ENCODE data around the gene MEI4.

Gene MEI4

DNA sequence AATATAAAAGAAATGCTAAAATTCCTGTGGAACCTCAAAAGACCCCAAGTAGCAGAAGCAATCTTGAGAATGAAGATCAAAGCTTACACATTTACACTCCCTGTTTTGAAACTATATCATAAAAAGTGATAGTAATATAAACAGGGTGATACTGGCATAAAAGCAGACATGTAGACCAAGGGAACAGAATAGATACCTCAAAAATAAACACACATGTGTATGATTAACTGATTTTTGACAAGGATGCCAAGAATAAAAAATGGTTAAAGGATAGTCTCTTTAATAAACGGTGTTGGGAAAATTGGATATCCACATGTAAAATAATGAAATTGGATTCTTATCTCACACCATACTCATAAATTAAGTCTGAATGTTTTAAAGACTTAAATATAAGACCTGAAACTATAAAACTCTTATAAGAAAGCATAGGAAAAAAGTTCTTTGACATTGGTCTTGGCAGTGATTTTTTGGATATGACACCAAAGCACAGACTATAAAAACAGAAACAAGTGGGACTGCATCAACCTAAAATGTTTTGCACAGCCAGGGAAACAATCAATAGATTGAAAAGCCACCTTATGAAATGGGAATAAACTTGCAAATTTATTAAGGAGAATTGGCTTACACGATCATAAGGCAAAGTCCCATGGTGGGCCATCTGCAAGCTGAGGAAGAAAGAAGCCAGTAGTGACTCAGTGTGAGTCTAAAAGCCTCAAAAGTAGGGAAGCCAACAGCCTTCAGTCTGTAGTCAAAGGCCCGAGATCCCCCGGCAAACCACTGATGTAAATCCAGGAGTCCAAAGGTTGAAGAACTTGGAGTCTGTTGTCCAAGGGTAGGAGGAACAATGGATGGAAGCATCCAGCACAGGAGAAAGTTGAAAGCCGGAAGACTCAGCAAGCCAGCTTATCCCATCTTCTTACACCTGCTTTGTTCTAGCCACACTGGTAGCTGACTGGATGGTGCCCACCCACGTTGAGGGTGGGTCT is 144.3 kb downstream of the MEI4 start:
- in situ Hi-C loops (cut with MboI; ENCODE audit: low sequenced_read_pairs, unreplicated experiment): no loop called here
- TF ChIP-seq, protein P1, sequence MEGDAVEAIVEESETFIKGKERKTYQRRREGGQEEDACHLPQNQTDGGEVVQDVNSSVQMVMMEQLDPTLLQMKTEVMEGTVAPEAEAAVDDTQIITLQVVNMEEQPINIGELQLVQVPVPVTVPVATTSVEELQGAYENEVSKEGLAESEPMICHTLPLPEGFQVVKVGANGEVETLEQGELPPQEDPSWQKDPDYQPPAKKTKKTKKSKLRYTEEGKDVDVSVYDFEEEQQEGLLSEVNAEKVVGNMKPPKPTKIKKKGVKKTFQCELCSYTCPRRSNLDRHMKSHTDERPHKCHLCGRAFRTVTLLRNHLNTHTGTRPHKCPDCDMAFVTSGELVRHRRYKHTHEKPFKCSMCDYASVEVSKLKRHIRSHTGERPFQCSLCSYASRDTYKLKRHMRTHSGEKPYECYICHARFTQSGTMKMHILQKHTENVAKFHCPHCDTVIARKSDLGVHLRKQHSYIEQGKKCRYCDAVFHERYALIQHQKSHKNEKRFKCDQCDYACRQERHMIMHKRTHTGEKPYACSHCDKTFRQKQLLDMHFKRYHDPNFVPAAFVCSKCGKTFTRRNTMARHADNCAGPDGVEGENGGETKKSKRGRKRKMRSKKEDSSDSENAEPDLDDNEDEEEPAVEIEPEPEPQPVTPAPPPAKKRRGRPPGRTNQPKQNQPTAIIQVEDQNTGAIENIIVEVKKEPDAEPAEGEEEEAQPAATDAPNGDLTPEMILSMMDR (IDR thresholded peaks at IDR 0.05; ENCODE audit: borderline replicate concordance, control extremely low read depth, extremely low read depth, insufficient read depth, missing control alignments): no peak
- DNase-seq (ENCODE audit: low spot score): no peak

DNA sequence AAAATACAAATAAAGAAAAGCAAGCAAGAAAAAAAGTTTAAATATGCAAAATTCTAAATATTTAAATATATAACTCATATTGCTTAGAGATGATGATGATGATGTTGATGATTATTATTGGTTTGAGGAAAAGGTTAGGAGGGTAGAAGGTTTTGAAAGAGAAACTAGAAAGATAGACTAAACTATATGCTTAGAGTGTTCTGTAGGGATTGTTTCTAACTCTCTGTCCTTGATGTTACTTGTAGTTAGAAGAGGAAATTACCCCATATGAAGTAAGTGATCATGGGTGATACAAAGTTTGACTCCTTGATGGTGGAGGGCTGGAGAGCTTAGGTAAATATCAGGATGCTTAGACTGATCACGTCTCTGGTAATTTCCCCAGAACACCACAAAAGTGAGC is 159.5 kb downstream of the MEI4 start:
- in situ Hi-C loops (cut with MboI; ENCODE audit: low sequenced_read_pairs, unreplicated experiment): no loop called here
- TF ChIP-seq, protein P1 (IDR thresholded peaks at IDR 0.05; ENCODE audit: borderline replicate concordance, control extremely low read depth, extremely low read depth, insufficient read depth, missing control alignments): no peak
- DNase-seq (ENCODE audit: low spot score): no peak

DNA sequence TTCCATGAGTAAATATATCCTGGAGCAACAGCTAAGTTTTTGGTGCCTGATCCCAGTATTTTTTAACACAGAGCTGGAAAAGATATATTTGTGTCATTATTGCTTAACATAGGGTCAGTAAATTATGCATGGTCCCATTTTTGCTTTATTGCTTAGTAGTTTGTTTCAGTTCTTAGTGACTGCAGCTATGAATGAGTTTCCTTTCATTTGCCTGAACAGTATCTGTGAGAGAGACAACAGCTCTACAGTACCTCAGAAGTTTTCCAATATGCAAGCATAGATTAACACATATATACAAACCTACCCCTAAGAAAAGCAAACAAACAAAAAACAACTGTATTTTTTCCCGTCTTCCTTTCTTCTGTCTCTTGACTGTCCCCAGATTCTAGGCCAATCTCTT is 160.3 kb downstream of the MEI4 start:
- TF ChIP-seq, protein P1 (IDR thresholded peaks at IDR 0.05; ENCODE audit: borderline replicate concordance, control extremely low read depth, extremely low read depth, insufficient read depth, missing control alignments): no peak
- in situ Hi-C loops (cut with MboI; ENCODE audit: low sequenced_read_pairs, unreplicated experiment): no loop called here
- DNase-seq (ENCODE audit: low spot score): no peak

DNA sequence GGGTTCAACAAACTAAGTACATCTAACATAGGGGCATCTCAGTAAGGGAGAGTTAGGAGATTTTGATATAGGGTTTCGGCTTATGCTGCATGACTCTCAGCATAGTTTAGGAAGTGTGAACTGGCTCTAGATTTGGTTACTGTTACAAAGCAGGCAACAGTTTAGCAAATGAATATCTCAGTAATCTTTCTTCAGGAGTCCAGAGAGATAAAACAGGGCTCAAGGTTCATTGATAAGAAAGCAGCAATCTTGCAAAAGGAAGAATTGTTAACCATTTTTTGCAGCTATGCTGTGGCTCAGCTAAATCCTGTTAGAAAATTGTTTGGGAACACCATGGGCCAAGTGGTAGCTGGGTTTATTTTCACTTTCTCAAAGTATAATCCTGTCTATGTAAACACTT is 161.3 kb downstream of the MEI4 start:
- TF ChIP-seq, protein P1 (IDR thresholded peaks at IDR 0.05; ENCODE audit: borderline replicate concordance, control extremely low read depth, extremely low read depth, insufficient read depth, missing control alignments): no peak
- DNase-seq (ENCODE audit: low spot score): no peak
- in situ Hi-C loops (cut with MboI; ENCODE audit: low sequenced_read_pairs, unreplicated experiment): no loop called here

DNA sequence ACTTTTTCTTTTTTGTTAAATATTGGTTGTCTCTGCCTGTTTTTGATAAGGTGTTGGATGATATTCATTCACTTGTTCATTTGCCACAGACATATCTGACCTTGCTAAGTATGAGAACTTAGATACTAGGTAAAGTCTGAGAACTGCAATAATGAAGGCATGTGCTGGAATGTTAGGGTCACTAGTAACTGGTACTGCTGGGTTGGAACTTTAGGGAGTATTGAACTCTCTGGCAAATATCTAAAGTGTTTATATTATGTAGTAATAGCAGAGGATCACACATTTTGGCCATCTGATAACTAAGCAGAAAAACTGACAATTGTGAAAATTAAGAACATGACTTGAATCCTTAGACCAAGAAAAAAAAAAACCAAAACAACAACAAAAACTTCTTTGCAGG is 162.7 kb downstream of the MEI4 start:
- TF ChIP-seq, protein P1 (IDR thresholded peaks at IDR 0.05; ENCODE audit: borderline replicate concordance, control extremely low read depth, extremely low read depth, insufficient read depth, missing control alignments): no peak
- no peak for DNase-seq (ENCODE audit: low spot score)
- in situ Hi-C loops (cut with MboI; ENCODE audit: low sequenced_read_pairs, unreplicated experiment): no loop called here

DNA sequence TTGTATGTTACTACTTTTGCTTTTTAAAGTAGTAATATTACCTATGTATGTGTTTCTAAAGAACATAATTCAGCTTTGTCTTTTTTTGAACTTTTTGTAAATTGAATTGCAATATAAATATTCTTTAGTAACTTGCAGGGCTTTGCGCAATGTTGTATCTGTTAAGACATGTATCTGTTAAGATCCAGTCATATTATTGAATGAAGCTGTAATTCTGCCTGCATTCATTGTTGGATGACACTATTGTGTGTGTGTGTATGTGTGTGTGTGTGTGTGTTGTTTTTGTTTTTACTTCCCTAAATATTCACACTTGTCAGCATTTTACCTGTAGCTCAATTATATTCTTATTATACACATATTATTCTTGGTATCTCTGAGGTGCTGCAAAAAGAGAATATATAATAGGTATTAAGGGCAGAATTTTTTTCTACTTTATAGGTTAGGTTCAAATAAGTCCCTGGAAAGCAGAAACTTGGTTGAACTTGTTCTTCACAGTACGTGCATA is 164.0 kb downstream of the MEI4 start:
- DNase-seq (ENCODE audit: low spot score): no peak
- TF ChIP-seq, protein P1 (IDR thresholded peaks at IDR 0.05; ENCODE audit: borderline replicate concordance, control extremely low read depth, extremely low read depth, insufficient read depth, missing control alignments): no peak
- in situ Hi-C loops (cut with MboI; ENCODE audit: low sequenced_read_pairs, unreplicated experiment): no loop called here
